ENCODE data around the gene FIP1L1.

- TF ChIP-seq CTCF (conservative IDR thresholded peaks at IDR 0.05 in 1 of 2, IDR thresholded peaks at IDR 0.05 in 1 of 2; ENCODE audit: extremely low read depth in 1 of 2, insufficient read depth in 1 of 2, low read depth in 1 of 2, low read length in 2 of 2) (no peak), EZH2 (IDR thresholded peaks at IDR 0.05; ENCODE audit: borderline replicate concordance, low read length) (no peak)
Observed at GRCh38 chr4:53510321-53510720, 132.9 kb downstream of the FIP1L1 start.

Measured in mammary epithelial cell (primary cell).